Inflammatory macrophage treated with lipopolysaccharide for 1 hour (primary cell): ENCODE measurements around the gene RPL39.
"Not testable (repeated sequence)": the region's sequence is repeated elsewhere in the genome, so short reads cannot be mapped to it uniquely, and the experiment has no call there.

Source experiments
- DNase-seq, 2 donors: peaks; one replicate each; pipeline ENCODE4 v3.0.0-alpha.2; 2020 to 2022

Gene RPL39

DNA sequence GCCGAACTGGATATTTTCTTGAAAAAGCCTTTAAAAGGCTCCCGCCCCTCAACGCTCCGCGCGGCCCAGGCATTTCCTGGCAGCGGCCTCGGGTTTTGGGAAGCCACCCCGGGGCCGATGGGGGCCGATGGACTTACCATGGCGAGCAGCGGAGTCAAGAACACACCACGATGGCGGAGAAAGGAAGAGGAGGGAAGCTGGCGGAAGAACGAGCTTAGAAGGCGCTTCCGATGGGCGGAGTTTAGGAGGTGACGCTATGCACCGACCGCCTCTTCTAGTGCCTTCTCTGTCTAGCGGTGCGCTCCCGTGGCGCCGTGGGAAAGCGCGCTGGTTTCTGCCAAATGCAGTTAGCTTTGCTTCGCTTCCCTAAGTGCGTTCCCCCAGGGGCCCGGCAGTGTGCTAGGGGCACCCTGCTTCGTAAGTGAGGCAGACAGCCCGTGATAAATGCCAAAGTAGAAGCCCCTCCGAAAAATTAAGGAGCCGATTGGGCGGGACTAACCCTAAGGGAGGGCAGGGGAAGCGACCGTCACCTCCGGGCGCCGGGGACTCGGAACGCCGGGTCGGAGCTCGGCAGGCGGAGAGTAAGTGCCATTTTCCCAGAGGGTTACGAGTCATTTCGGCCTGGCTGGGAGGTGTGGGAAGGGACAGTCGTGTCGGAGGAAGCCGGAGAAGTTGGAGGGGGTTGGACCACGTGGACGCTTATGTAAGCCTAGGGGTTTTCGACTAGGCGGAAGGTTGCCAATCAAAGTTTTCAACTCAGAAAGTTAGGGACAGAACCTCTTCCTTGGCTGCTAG lies at the start of gene RPL39:
Gene RPL39, minus strand, starts transcription at position 194 of the 795 bp plus-strand sequence. Its CDS starts 54 bp downstream, at position 140.
- peak; percentile 78 to 87 for DNase-seq

DNA sequence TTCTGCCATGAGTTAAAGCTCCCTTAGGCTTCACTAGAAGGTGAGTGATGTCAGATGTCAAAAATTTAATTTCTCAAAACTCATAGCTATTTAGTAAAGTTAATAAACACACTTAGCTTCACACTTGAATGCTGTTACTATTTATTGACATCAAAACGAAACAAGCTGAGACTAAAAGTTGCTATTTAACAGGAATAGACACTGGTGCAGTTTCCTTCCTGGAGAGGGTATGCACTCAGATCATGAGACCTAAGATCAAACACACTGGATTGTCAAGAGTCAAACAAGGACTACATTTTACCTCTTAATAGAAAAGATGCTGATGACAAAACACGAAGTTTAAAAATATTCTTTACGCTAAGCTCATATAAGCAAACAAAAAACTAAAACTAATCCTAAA lies 42.5 kb upstream of the RPL39 start:
- no peak for DNase-seq

DNA sequence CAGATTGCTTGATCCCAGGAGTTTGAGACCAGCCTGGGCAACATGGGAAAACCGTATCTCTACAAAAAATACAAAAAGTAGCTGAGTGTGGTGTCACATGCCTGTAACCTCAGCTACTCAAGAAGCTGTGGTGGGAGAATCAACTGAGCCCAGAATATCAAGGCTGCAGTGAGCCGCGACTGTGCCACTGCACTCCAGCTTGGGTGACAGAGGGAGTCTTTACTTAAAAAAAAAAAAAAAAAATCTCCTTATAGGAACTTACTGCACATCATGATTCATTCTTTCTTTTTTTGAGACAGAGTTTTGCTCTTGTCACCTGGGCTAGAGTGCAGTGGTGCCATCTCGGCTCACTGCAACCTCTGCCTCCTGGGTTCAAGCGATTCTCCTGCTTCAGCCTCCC lies 37.0 kb upstream of the RPL39 start:
- DNase-seq, result no peak

- no peak for DNase-seq
Observed at GRCh38 chrX:119826399-119826959, 35.0 kb upstream of the RPL39 start.

DNA sequence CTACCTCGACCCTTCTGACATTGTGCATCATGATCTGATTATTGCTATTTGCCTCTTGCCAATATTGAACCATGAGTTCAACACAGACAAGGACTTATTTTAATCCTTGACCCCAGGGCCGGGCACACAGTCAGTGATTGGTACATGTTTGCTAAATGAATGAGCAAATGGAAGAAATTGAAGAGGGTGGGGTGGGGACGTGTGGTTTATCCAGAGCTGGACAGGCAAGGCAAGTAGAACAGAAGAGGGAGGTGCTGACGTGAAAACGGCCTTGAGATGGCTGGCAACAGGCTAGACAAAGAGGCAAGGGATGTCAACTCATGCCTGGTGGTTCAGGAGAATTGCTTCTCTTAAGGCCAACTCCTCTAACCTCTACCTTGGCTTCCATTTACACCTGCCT lies 32.8 kb upstream of the RPL39 start:
- DNase-seq, result not testable (repeated sequence)

GRCh38 chrX:119821703-119822102 lies 30.3 kb upstream of the RPL39 start:
- peak in 1 of 2 donors; percentile 24 for DNase-seq

DNA sequence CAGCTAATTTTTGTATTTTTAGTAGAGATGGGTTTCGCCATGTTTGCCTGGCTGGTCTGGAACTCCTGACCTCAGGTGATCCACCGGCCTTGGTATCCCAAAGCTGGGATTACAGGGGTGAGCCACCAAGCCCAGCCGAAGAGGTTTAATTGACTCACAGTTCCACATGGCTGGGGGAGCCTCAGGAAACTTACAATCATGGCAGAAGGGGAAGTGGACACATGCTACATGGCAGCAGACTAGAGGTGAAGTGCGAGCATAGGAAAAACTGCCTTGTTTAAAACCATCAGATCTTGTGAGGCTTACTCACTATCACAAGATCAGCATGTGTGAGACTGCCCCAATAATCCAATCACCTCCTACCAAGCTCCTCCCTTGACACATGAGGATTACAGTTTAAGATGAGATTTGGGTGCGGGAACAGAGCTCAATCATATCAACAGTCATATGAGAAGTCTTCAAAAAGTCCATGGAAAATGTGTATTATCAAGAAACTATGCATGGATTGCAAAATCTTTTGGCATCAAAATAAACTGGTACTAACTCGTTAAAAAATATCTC lies 25.8 kb upstream of the RPL39 start:
- peak in 1 of 2 donors; percentile 22 for DNase-seq

DNA sequence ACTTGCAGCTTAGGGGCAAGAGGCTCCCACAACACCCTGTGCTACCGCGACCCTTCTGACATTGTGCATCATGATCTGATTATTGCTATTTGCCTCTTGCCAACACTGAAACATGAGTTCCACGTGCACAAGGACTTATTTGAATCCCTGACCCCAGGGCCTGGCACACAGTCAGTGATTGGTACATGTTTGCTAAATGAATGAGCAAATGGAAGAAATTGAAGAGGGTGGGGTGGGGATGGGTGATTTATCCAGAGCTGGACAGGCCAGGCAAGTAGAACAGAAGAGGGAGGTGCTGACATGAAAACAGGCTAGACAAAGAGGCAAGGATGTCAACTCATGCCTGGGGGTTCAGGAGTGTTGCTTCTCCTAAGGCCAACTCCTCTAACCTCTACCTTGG lies 24.9 kb upstream of the RPL39 start:
- no peak for DNase-seq

GRCh38 chrX:119809185-119809666 lies 17.8 kb upstream of the RPL39 start:
- DNase-seq, result no peak

DNA sequence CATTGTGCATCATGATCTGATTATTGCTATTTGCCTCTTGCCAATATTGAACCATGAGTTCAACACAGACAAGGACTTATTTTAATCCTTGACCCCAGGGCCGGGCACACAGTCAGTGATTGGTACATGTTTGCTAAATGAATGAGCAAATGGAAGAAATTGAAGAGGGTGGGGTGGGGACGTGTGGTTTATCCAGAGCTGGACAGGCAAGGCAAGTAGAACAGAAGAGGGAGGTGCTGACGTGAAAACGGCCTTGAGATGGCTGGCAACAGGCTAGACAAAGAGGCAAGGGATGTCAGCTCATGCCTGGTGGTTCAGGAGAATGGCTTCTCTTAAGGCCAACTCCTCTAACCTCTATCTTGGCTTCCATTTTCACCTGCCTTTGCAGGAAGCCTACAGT lies 17.0 kb upstream of the RPL39 start:
- not testable (repeated sequence) for DNase-seq

GRCh38 chrX:119802546-119802945 lies 11.1 kb upstream of the RPL39 start:
- DNase-seq, result no peak

- no peak for DNase-seq
Observed at GRCh38 chrX:119801253-119802221, 10.1 kb upstream of the RPL39 start.

GRCh38 chrX:119790977-119791436 lies 423 bp downstream of the RPL39 start:
- DNase-seq, result peak; percentile 29 to 30

GRCh38 chrX:119784747-119785446 lies 6.5 kb downstream of the RPL39 start:
- DNase-seq, result peak in 1 of 2 donors; percentile 35

DNA sequence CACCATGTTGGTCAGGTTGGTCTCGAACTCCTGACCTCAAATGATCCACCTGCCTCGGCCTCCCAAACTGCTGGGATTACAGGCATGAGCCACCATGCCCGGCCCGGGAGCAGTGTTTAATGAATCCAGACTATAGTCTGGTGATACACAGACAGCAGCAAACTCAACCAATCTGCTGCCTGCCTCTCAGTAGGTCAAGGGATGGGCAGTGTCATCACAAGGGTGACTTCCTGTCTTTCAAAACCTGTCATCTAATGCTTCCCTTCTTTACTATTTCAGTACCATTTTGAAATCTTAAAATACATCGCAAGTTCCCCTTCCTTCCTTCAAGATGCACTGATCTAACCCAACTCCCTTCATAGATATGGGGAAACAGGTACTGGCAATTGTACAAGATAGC lies 8.4 kb downstream of the RPL39 start:
- DNase-seq, result peak; percentile 62 to 84

DNA sequence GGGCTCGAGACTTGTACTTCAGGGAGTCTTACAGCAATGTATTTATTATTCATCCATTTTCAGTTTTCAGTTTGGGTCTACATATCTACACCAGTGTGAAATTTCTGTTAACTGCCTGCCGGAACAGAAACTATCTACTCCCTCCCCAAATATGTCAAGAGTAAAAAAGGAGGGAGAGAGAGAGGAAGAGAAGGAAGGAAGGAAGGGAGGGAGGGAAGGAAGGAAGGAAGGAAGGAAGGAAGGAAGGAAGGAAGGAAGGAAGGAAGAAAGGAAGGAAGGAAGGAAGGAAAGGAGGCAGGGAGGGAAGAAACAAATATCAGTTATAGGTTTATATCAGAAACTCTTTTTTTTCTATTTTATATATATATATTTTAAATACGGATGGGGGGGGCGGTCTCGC lies 12.6 kb downstream of the RPL39 start:
- DNase-seq, result no peak

DNA sequence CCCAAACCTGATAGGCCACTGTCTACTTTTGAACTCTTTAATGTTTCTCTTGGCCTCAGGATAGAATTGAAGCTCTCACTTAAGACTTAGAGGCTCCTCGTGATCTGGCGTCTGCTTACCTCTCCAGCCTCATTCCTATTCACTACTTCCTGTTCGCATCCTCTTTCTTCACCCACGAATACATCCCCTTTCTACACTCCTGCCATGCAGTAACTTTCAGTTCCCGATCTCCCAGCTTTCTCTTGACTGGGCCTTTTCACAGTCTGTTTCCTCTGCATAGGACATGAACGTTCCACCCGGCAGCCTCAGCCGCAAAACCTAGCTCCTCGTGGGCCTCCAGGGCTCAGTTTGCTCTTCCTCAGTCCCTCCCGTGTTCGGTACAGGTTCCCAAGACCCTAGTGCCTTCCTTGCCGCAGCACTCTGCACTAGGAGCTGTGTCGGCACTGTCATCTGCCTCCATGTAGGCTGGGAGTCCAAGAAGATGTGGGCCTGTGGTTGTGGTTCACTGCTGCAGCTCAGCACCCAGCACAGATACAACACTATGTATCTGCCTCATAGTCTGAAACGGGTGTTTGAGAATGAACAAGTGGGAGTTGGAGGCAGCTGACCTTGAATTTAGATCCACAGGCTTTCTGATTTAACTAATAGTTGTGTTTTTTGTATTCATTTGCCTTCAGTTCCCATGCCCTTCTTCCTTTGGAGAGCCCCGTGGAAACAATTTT lies 15.8 kb downstream of the RPL39 start:
- DNase-seq, result peak; percentile 49 to 69

DNA sequence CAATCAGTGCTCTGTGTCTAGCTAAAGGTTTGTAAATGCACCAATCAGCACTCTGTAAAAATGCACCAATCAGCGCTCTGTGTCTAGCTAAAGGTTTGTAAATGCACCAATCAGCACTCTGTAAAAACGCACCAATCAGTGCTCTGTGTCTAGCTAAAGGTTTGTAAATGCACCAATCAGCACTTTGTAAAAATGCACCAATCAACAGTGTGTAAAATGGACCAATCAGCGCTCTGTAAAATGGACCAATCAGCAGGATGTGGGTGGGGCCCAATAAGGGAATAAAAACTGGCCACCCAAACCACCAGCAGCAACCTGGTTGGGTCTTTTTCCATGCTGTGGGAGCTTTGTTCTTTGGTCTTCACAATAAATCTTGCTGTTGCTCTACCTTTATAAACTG lies 22.0 kb downstream of the RPL39 start:
- not testable (repeated sequence) for DNase-seq

- DNase-seq, result peak; percentile 33 to 62
Observed at GRCh38 chrX:119768436-119768835, 23.0 kb downstream of the RPL39 start.

GRCh38 chrX:119763836-119764387 lies 27.5 kb downstream of the RPL39 start:
- no peak for DNase-seq

- no peak for DNase-seq
Observed at GRCh38 chrX:119763181-119763580, 28.2 kb downstream of the RPL39 start.
